EH (cell line): ENCODE data around the gene ZNF71.
"Not testable (repeated sequence)": the region's sequence is repeated elsewhere in the genome, so short reads cannot be mapped to it uniquely, and the experiment has no call there.

Experiments used
- DNase-seq: peaks from one replicate; pipeline ENCODE4 v3.0.0-alpha.2; 2015; ENCODE audit warnings: low read depth

ZNF71 gene

DNA sequence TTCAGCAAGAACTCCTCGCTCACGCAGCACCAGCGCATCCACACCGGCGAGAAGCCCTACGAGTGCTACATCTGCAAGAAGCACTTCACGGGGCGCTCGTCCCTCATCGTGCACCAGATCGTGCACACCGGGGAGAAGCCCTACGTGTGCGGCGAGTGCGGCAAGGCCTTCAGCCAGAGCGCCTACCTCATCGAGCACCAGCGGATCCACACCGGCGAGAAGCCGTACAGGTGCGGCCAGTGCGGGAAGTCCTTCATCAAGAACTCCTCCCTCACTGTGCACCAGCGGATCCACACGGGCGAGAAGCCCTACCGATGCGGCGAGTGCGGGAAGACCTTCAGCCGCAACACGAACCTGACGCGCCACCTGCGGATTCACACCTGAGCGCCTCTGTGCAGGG, 27.3 kb downstream of the ZNF71 start:
- DNase-seq: no peak

DNA sequence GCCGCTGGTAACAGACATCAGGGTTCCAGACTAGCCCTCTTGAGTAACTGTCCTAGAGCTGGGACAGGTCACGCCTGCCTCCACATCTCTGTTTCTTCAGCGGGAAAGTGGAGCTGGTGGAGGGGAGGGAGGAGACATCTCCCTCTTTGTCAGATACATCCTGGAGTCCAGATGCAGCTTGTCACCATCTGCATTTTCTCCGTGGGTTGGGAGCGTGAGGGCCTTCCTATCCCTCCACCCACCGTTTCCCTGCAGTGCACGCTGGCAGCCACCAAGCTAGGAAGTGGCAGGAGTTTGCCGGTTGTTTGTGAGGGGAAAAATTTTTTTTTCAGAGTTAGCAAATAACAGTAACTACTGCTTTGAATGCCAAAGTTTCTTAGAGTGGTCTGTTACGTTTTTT, 27.9 kb downstream of the ZNF71 start:
- DNase-seq: no peak

DNA sequence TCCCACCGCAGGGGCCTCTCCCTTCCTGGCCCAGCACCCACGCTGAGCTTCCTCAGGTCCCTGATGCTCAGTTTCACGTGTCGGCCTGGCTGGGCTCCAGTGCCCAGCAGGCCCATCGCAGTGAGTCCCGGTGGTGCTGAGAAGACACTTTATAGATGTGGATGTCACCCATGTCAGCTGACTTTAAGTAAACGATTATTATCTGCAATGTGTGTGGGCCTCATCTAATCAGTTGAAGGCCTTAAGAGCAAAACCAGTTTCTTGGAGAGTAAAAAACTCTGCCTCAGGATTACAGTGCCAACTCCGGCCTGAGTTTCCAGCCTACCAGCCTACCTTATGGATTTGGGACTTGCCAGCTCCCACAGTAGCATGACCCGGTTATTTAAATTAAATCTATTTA, 30.6 kb downstream of the ZNF71 start:
- no peak for DNase-seq

DNA sequence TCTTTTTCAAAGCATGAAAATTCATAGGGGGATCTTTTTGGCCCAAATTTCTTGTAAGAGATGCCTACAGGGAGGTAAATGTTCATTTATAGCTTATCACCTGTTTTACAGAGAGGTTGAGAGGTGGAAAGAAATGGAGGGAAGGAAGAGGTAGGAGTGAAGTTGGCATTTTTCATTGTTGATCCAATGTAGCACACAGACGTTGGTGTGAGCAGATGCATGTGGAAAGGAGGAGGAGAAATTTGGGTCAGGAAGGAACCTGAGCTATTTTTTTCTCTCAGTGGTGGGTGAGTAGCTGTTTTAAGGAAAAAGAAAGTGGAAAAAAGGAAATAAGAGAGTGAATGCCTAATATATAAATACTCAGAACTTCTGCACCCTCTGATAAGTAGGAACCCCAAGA, 37.9 kb downstream of the ZNF71 start:
- DNase-seq: no peak

DNA sequence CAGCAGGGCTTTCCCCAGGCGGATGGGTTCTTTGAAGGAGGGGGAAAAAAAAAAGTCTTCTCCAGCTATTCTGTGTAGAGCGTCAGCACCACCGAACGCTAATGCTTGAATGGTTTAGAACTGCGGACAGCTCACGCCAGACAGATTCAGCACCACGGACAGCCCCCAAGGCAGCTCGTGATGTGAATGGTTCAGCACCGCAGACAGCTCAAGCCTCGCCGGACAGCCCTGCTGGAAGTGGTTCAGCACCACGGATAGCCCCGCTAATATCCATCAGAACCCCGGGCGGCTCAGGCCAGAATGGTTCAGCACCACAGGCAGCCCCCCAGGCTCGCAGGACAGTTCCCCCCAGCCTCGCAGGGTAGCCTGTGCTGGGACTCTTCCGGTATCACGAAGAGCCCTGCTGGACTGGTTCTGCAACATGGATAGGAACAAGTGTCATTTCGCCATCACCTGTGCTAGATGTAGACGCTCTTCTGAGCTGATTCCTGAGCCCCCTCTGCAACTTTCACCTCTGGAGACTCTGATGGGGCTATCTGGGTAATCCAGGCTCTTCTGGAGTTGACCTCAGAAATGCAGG, 43.0 kb downstream of the ZNF71 start:
- peak; percentile 65 for DNase-seq

DNA sequence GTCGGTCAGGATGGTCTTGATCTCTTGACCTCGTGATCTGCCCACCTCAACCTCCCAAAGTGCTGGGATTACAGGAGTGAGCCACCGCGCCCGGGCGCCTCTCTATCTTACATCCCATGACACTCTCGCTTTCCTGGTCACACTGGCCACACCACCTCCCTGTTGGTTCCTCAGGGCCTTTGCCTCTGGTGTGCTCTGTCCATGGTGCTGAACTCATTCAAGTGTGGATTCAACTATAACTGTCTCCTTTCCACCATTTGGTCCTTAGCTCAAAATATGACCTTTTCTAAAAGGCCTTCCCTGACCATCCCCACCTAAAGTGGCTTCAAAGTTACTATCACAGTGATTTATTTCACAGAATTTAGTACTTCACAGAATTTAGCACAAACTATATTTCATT, 44.1 kb downstream of the ZNF71 start:
- DNase-seq: peak; percentile 13

DNA sequence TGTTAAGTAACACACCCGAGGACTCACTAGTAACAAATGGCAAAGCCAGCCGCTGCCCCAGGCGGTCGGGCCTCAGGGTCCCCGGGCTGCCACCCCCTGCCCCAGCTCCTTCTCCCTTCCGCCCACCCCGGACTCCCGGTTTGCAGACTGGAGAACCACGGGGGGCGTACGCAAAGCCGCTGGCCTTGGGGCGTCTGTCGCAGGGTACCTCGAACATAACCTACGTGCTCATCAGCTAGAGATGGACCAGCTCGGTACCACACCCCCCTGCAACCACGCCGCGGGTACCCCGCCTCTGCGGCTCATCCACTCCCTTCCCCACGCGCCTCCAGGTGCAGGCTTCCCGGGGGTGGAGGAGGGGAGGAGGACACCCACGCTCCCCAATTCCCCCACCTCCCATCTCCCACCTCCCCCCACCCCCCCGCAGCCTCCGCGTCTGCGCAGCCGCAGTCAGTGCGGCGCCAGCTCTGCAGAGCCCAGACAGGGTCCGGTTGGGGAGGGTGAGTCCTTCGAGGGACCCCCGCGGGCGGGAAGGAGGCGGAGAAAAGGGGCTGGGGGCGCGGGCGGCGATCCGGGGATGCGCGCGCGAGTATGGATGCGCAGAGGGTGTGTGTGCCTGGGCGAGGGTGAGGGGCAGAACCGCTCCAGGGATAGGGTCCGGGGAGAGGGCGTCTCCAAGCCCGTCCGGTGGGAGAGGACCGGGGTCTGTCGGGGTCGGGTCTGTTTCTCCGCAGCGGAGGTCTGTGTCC, 47.8 kb downstream of the ZNF71 start, which contains the start of gene SMIM17:
TSS of gene SMIM17 (plus strand) at position 449 of the 749 bp plus-strand sequence. CDS start 2,509 bp downstream, outside the sequence.
- no peak for DNase-seq

DNA sequence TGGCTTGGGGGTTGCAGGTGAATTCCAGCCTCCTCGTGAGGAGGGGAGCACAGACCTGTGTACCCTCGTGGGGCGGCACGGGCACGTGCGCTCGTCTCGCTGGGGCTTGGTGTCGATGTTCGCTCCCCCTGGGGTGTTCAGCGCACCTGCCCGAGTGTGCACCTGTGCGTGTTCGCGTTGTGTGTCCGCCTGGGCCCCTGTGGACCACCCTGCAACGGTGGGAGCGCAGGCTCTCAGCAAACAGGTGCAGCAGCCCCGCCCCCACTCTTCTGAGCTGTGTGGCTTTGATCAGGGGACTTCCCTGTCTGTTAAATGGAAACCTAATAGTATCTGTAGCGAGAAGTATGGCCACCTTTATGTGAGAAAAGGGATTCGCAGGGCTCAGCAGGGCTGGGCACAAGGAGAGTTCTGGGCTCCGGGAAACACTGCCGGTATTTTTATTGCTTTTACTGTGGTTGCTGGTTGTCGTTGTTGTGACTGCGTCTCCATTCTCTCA, 48.4 kb downstream of the ZNF71 start:
- DNase-seq: no peak

DNA sequence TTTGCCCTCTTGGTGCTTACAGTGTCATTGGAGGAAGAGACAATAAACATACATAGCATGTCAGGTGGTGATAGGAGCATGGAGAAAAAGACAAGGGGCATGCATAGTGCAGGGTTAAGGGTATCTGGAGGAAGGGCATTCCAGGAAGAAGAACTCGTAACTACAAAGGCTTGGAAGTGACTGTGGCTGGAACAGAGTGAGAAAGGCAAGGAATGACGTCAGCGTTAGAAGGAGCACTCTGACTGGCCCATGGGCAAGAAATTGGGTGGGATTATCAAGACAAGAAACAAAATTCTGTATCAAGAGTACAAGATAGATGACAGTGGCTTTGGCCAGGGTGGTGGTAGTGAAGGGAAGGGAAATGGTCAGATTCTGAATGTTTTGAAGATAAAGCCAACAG, 59.0 kb downstream of the ZNF71 start:
- no peak for DNase-seq

DNA sequence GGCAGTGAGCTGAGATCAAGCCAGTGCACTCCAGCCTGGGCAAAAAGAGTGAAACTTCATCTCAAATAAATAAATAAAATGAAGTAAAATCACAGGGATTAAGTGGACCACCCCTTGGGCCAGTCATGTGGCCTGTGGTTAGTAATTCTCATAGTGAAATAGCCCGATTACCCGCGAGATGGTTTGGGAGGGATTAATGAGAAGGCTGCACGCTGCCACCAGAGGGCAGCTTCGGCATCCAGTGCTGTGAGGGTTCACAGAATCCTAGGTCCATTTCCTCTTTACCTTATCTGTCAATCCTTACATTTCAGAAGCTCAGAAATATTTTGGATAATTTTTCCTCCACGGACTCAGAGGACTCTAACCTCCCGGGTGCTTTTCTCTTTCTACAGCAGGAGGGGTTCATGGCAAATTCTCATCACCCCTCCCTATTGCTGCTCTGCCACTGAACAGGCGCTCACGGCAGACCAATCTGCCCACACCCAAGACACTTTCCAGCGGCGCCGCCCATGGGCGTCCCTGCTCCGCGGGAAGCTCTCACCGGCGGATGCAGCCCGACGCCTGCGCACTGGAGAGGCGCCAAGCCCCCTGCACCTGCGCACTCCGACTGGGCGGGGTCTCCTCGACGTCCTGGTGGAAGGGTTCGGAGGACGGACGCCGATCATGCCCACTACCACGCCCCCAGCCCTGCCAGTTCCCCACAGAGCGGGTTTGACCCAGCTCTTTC, 65.4 kb downstream of the ZNF71 start:
- no peak for DNase-seq

DNA sequence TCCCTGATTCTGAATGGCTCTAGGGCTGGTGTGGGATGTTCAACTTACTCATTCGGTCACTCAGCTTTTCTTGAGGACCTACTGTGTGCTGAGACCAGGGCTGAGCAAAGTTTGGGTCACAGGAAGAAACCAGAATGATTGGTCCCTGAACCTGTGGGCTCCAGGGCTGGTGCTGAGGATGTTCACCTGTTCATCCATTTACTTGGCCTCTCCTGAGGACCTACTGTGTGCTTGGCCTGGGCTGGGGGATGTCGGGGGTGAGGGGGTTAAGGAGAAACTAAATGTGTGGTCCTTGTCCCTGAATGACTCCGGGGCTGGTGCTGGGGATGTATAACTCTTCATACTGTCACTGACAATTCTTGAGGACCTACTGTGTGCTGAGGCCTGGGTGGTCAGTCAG, 66.1 kb downstream of the ZNF71 start:
- DNase-seq: no peak

DNA sequence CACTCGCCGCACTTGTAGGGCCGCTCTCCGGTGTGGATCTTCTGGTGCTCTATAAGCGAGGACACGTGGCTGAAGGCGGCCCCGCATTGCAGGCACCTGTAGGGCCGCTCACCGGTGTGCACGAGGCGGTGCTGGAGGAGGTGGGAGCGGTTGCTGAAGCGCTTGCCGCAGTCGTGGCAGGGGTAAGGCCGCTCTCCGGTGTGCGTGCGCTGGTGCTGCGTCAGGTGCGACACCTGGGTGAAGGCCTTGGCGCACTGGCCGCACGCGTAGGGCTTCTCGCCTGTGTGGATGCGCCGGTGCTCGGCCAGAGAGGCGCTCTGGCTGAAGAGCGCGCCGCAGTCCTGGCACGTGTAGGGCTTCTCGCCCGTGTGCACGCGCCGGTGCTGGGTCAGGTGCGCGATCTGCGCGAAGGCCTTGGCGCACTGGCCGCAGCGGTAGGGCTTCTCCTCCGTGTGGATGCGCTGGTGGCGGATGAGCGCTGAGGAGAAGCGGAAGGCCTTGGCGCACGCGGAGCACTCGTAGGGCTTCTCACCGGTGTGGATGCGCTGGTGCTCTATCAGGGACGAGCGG, 68.9 kb downstream of the ZNF71 start:
- DNase-seq: no peak

DNA sequence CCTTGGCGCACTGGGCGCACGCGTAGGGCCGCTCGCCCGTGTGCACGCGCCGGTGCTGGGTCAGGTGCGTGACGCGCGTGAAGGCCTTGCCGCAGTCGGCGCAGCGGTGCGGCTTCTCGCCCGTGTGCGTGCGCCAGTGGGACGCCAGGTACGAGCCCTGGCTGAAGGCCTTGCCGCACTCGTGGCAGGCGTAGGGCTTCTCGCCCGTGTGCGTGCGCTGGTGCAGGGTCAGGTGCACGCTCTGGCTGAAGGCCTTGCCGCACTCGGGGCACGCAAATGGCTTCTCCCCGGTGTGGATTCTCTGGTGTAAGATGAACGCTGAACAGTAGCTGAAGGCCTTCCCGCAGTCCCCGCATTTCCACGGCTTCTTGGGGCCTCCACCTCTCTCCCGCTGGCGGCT, 69.4 kb downstream of the ZNF71 start:
- DNase-seq: no peak

DNA sequence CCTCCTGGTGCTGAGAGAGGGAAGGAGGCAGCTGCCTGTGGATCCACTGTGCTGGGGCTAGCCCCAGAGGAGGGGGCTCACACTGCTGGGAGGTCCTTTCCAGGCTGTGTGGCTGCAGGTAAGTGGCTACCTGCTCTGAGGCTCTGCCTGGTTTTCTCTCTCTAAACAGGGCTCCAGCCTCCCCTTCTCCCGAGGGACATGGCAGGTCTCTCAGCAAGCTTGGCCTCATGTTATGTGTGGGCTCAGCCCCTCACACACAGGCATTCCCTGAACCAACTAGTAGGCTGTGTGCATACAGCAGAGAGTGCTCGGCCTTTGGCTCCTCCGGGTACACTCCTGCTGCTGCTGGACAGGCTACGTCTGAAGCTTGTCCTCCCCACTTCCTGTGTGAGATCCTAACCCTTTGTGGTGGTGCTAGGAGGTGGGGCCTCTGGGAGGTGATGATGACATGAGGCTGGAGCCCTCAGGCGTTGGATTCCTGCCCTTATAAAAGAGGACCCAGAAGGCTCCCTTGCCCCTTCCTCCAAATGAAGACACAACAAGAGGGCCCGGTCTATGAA, 72.3 kb downstream of the ZNF71 start:
- DNase-seq: no peak

DNA sequence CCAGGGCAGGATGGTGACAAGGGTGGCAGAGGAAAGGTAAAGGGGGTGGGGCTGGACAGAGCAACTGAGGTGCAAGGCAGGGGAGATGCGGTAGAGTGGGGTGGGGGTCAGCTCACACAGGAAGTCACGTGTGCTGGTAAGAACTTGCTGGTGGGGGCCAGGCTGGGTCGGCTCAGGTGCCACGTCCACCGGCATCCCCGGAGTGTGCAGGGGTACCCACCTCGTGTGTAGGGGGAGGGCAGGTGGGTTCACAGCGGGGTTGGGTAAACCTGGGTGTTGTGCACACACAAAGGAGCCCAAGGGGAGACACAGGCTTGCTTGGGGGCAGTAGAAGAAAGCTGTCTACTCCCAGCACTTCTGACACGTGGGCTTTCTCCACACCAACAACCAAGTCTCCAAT, 73.6 kb downstream of the ZNF71 start:
- DNase-seq: no peak

DNA sequence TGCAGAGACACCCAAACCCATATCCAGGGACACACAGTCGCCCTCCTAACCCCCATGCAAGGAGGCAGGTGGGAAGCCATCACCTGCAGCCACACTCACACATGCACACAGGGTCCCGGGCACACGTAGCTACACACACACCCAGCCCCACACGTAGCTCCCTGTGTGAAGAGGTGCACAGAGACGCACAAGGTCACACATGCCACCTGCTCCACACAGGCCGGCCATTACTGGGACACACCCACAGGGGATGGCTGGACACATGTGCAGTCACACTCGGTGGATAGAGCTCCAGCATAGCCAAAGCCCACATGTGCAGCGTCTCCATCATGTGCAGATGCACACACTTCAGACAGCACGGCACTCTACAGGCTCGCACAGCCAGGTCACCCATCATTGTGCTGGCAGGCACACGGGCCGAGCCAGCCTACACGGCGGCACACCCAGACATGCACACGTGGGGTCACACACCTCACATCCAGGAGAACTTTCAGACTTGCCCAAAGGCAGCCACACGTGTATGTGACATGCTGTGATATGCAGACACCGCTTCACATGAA, 75.4 kb downstream of the ZNF71 start:
- DNase-seq: no peak

DNA sequence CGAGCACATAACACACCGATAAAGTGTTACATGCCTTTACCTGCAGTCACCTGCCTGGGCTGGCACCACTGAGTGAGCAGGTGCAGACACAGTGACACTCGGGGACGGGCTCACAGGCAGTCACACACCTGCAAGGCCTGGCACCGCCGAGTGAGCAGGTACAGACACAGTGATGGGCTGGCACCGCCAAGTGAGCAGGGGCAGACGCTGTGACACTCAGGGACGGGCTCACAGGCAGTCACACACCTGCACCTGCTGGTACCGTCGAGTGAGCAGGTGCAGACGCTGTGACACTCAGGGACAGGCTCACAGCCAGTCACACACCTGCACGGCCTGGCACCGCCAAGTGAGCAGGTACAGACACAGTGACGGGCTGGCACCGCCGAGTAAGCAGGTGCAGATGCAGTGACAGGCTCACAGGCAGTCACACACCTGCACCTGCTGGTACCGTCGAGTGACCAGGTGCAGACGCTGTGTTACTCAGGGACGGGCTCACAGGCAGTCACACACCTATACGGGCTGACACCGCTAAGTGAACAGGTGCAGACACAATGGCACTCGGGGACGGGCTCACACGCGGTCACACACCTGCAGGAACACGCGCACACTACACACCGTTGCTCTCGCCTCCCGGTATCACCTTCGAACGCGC, 76.0 kb downstream of the ZNF71 start:
- no peak for DNase-seq

DNA sequence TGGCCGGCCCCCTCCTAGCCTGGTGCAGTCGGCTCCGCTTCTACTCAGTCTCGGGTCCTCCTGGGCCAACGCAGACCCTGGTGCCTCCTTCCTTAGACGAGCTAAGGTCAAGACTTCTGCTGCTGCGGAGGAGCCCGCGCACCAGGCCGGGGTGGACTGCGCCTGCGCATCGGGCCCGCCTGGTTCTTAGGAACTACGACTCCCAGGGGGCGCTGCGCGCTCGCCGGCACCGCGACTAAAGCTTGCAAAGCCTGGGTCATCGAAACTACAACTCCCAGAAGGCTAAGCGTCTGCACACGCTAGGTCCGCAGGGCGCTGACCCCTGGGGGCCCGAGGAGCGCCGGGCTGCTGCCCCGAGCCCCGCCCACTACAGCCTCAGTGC, 76.5 kb downstream of the ZNF71 start, which contains the start of gene ZNF835:
TSS of gene ZNF835 (minus strand) at position 145 of the 382 bp plus-strand sequence. CDS start 6,559 bp downstream, outside the sequence.
- no peak for DNase-seq

DNA sequence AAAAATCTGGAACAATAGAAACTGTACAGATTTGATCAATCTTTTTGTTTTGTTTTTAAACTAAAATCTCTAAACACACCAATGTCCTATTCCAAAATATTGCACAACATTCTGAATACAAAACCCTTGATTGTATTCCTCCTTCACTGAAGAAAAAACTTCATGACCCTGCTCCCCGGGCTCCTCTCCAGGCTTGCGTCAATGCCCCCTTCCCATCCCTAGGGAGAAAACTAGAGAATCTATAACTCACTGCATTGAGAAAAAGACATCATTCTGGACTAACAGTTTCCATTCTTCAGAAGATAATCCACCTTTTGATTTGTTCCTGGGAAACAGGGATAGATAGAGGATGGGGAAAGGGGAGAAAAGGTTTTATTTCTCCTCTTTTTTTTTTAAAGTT, 77.5 kb downstream of the ZNF71 start:
- not testable (repeated sequence) for DNase-seq
